Measurements from ENCODE around the gene TCF19. TPM values are rescaled to one million over a fixed set of nuclear protein-coding genes. Genes with fewer than 3 reads are reported as not detected.
"Not testable (repeated sequence)": the region's sequence is repeated elsewhere in the genome, so short reads cannot be mapped to it uniquely, and the experiment has no call there.

The TCF19 gene
- total and polyA plus RNA-seq, 12 donors = 1.6 to 7.3 (median 2.7) TPM

GRCh38 chr6:31192431-31193105 is 34.2 kb downstream of the TCF19 start:
- intact Hi-C loops (cut with DNase I) = loop anchor here in 9 of 10 donors (1.0 to 10.0 kb wide), 7 partner anchors 35 to 252 kb away; partner anchors contain the start of genes PSORS1C2 (in 5 of the 9), CCHCR1 (in 1 of the 9) and TCF19 (in 1 of the 9)
- H3K27me3 ChIP-seq, H3K36me3 ChIP-seq, H3K9me3 ChIP-seq, H3K4me3 ChIP-seq, H3K27ac ChIP-seq: not testable (repeated sequence)
- peak; percentile 70 to 78 for DNase-seq
- WGBS, 2 donors = 60 to 61% methylated on average over 10 of the region's 10 CpGs
- ATAC-seq = peak in 2 of 8 donors; percentile 22 to 23
- H3K4me1 ChIP-seq = peaks cover 0 to 13% (median 6%) of the 10 kb centered on the region in 9 donors
- peak; percentile 30 to 79 (median 67) for TF ChIP-seq CTCF (IDR thresholded peaks at IDR 0.05)

GRCh38 chr6:31193206-31193605 is 34.8 kb downstream of the TCF19 start:
- H3K4me3 ChIP-seq = no peak overlapping the region
- H3K9me3 ChIP-seq = no peaks in the 10 kb centered on the region
- H3K36me3 ChIP-seq = peaks cover 0 to 6% (median 0%) of the 10 kb centered on the region in 9 donors
- no peaks in the 10 kb centered on the region for H3K27me3 ChIP-seq
- WGBS, 2 donors = 74 to 82% methylated on average over 8 of the region's 8 CpGs
- no peak overlapping the region for H3K27ac ChIP-seq
- DNase-seq (no peak), ATAC-seq (no peak)
- peaks cover 0 to 15% (median 6%) of the 10 kb centered on the region in 9 donors for H3K4me1 ChIP-seq
- peak in 1 of 9 donors; percentile 2 for TF ChIP-seq CTCF (IDR thresholded peaks at IDR 0.05)
- intact Hi-C loops (cut with DNase I) = loop anchor here in 6 of 10 donors (2.0 to 10.0 kb wide), 6 partner anchors 36 to 252 kb away; partner anchors contain the start of genes PSORS1C2 (in 5 of the 6), CCHCR1 (in 1 of the 6) and TCF19 (in 1 of the 6)

GRCh38 chr6:31194061-31194834 is 35.9 kb downstream of the TCF19 start:
- H3K27ac ChIP-seq = no peak overlapping the region
- 76 to 80% methylated on average over 6 of the region's 6 CpGs for WGBS, 2 donors

GRCh38 chr6:31195308-31195979 is 37.1 kb downstream of the TCF19 start:
- not testable (repeated sequence) for H3K27ac ChIP-seq, H3K9me3 ChIP-seq, DNase-seq, ATAC-seq, H3K36me3 ChIP-seq, H3K27me3 ChIP-seq, H3K4me3 ChIP-seq
- whole genome bisulfite sequencing, 2 donors = 95 to 97% methylated on average over 32 to 41 of the region's 41 CpGs
- peaks cover 0 to 30% (median 14%) of the 10 kb centered on the region in 9 donors for H3K4me1 ChIP-seq
- intact Hi-C loops (cut with DNase I) = loop anchor here in 7 of 10 donors (2.0 to 10.0 kb wide), 4 partner anchors 53 to 249 kb away; partner anchors contain the start of gene HLA-C (in 5 of the 7)

More at GRCh38 chr6:31194061-31194834, 35.9 kb downstream of the TCF19 start:
- Histone ChIP-seq H3K4me3 (no peak overlapping the region), H3K9me3 (no peaks in the 10 kb centered on the region), H3K27me3 (no peaks in the 10 kb centered on the region), H3K36me3 (peaks cover 0 to 6% (median 0%) of the 10 kb centered on the region in 9 donors), H3K4me1 (peaks cover 0 to 25% (median 13%) of the 10 kb centered on the region in 9 donors)
- no peak for TF ChIP-seq CTCF (IDR thresholded peaks at IDR 0.05)
- intact Hi-C loops (cut with DNase I) = loop anchor here in 5 of 10 donors (2.0 to 10.0 kb wide), 5 partner anchors 37 to 251 kb away; partner anchors contain the start of genes PSORS1C2 (in 3 of the 5), CCHCR1 (in 1 of the 5) and TCF19 (in 1 of the 5)
- no peak for ATAC-seq
- no peak for DNase-seq

- ATAC-seq, H3K27me3 ChIP-seq, DNase-seq, H3K36me3 ChIP-seq: not testable (repeated sequence)
- 74 to 75% methylated on average over 25 of the region's 25 CpGs for WGBS, 2 donors
- intact Hi-C loops (cut with DNase I) = loop anchor here in 9 of 10 donors (1.0 to 10.0 kb wide), 8 partner anchors 76 to 248 kb away; partner anchors contain the start of genes HLA-C (in 6 of the 9) and HLA-B (in 2 of the 9)
- Histone ChIP-seq H3K9me3 (peaks cover 0 to 15% (median 0%) of the 10 kb centered on the region in 11 donors), H3K4me1 (peaks cover 0 to 34% (median 14%) of the 10 kb centered on the region in 9 donors), H3K27ac (peak overlapping the region in 9 of 10 donors; percentile 91 to 100 (median 98)), H3K4me3 (peak overlapping the region in 9 of 10 donors; percentile 47 to 79 (median 64))
These were observed 38.0 kb downstream of the TCF19 start for GRCh38 chr6:31196251-31197022.
